ENCODE measurements around the gene ANKRD62.

ANKRD62 gene

DNA sequence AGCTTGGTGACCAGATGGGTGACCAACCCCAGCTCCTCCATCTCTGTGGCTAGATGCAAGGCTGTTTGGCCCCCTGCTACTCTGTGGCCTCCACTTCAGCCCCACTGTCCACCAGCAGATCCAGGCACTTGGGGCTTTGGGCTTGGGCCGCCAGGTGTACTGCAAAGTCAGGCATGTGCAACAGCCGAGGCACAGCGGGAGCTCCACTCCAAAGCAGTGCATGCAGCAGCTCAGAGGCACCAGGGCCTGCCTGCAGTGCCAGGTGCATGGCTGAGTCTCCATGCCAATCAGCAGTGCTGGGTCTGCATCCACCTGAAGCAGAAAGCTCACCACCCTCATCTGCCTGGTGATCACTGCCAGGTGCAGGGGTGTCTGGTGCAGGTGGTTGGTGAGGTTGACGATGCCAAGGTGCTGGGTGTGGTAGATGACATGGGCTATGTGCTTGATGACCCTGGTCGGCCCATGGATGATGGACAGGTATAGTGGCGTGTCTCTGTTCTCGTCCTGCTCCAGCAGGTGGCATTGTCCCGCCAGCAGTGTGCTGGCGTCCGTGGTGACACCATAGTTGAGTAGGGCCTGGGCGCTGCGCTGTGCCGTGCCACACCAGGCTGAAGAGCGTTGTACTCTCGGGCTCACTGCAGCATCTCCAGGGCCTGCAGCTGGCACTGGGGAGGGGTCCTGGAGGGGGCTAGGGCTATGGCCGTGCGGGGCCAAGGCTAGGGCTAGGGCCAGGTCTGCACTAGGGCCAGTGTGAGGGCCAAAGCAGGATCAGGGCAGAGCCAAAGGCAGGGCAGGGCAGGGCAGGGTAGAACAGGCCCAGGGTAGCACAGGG lies 1.0 kb upstream of the ANKRD62 start:
- Histone ChIP-seq H3K18ac (ENCODE audit: low read length) (no peak overlapping the region), H3K4me3 (ENCODE audit: low read depth, low read length) (no peak overlapping the region), H2BK5ac (ENCODE audit: low read depth, low read length, poor library complexity) (no peak overlapping the region), H4K12ac (ENCODE audit: low read depth, low read length) (no peak overlapping the region), H2BK120ac (ENCODE audit: insufficient read depth, low read length, poor library complexity) (no peak overlapping the region), H2AK5ac (ENCODE audit: low read length) (no peak overlapping the region), H3K14ac (ENCODE audit: low read length) (no peak overlapping the region), H3K9me3 (ENCODE audit: insufficient read depth, low read depth, low read length) (peaks cover 4% of the 10 kb centered on the region), H3K9ac (ENCODE audit: low read length) (no peak overlapping the region), H3K4ac (ENCODE audit: low read depth, low read length) (no peak overlapping the region), H3K79me1 (ENCODE audit: low read length) (no peaks in the 10 kb centered on the region), H4K8ac (ENCODE audit: low read depth, low read length) (no peak overlapping the region), H3K79me2 (ENCODE audit: control insufficient read depth, insufficient read depth, low read length, poor library complexity) (no peaks in the 10 kb centered on the region), H3K36me3 (ENCODE audit: control insufficient read depth in 1 of 2, insufficient read depth in 2 of 2, low read length in 2 of 2) (no peaks in the 10 kb centered on the region), H4K91ac (ENCODE audit: low read depth, low read length) (no peak overlapping the region), H3K23ac (ENCODE audit: low read length) (no peak overlapping the region), H3K4me1 (ENCODE audit: control insufficient read depth in 1 of 2, insufficient read depth in 2 of 2, low read length in 2 of 2) (no peaks in the 10 kb centered on the region), H3K4me2 (ENCODE audit: low read length) (no peak overlapping the region), H3K27ac (ENCODE audit: low read depth, low read length) (no peak overlapping the region), H3K27me3 (ENCODE audit: insufficient read depth, low read length) (no peaks in the 10 kb centered on the region), H2AFZ (ENCODE audit: insufficient read depth, low read length, poor library complexity) (no peak overlapping the region), H2BK12ac (ENCODE audit: low read length) (no peak overlapping the region)
- no CpG with 5 or more reads among the region's 17 CpGs for WGBS (ENCODE audit: extremely low coverage, insufficient coverage, insufficient read length)
- DNase-seq: peak; percentile 62 to 83

DNA sequence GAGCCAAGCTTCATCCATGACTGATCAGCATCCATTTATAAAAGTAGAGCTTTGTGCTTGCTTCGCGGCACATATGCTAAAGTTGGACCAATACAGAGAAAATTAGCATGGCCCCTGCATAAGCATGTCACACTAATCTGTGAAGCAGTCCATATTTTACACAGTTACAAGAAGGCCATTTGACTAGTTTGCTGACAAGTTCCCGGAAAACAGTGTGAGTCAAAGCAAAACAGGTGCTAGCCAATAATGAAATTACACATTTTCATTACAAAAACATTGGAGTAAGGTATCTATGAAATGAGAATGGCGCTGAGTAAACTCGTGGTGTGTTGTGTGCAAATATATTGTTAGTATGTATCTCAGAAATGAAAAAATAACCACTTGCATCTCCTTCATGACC lies 4.7 kb downstream of the ANKRD62 start:
- no peak overlapping the region for H3K18ac ChIP-seq (ENCODE audit: low read length)
- H3K9ac ChIP-seq (ENCODE audit: low read length): no peak overlapping the region
- no peak overlapping the region for H2BK120ac ChIP-seq (ENCODE audit: insufficient read depth, low read length, poor library complexity)
- H3K27ac ChIP-seq (ENCODE audit: low read depth, low read length): no peak overlapping the region
- DNase-seq: no peak
- no peak overlapping the region for H3K14ac ChIP-seq (ENCODE audit: low read length)
- WGBS (ENCODE audit: extremely low coverage, insufficient coverage, insufficient read length): no CpG with 5 or more reads among the region's 5 CpGs
- H4K91ac ChIP-seq (ENCODE audit: low read depth, low read length): no peak overlapping the region
- H3K27me3 ChIP-seq (ENCODE audit: insufficient read depth, low read length): no peaks in the 10 kb centered on the region
- no peak overlapping the region for H2AFZ ChIP-seq (ENCODE audit: insufficient read depth, low read length, poor library complexity)
- no peak overlapping the region for H3K4me3 ChIP-seq (ENCODE audit: low read depth, low read length)
- H4K8ac ChIP-seq (ENCODE audit: low read depth, low read length): no peak overlapping the region
- no peaks in the 10 kb centered on the region for H3K9me3 ChIP-seq (ENCODE audit: insufficient read depth, low read depth, low read length)
- no peaks in the 10 kb centered on the region for H3K36me3 ChIP-seq (ENCODE audit: control insufficient read depth in 1 of 2, insufficient read depth in 2 of 2, low read length in 2 of 2)
- H2BK12ac ChIP-seq (ENCODE audit: low read length): no peak overlapping the region
- H3K23ac ChIP-seq (ENCODE audit: low read length): no peak overlapping the region
- no peaks in the 10 kb centered on the region for H3K4me1 ChIP-seq (ENCODE audit: control insufficient read depth in 1 of 2, insufficient read depth in 2 of 2, low read length in 2 of 2)
- no peaks in the 10 kb centered on the region for H3K79me2 ChIP-seq (ENCODE audit: control insufficient read depth, insufficient read depth, low read length, poor library complexity)
- H3K4me2 ChIP-seq (ENCODE audit: low read length): no peak overlapping the region
- no peak overlapping the region for H2AK5ac ChIP-seq (ENCODE audit: low read length)
- H3K79me1 ChIP-seq (ENCODE audit: low read length): no peaks in the 10 kb centered on the region
- no peak overlapping the region for H4K12ac ChIP-seq (ENCODE audit: low read depth, low read length)
- no peak overlapping the region for H2BK5ac ChIP-seq (ENCODE audit: low read depth, low read length, poor library complexity)
- H3K4ac ChIP-seq (ENCODE audit: low read depth, low read length): no peak overlapping the region

DNA sequence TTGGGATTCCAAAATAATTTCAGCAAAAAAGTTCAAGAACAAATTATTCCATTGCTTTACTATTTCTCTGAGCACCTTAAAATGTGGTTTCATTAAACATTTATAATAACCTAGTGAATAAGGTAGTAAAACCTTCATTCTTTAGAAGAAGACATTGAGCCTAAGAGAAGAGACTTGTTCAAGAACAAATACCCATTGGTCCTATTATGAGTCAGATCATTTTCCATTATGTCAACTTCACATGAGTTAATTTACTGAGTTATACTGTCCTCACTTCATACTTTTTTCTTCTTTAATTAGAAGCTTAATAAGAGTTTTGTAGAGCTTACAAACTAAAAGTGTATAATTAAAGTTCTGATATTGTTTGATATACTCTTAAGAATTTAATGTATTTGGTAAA lies 5.5 kb downstream of the ANKRD62 start:
- Histone ChIP-seq H4K12ac (ENCODE audit: low read depth, low read length) (no peak overlapping the region), H2BK12ac (ENCODE audit: low read length) (no peak overlapping the region), H2AFZ (ENCODE audit: insufficient read depth, low read length, poor library complexity) (no peak overlapping the region), H2AK5ac (ENCODE audit: low read length) (no peak overlapping the region), H3K79me1 (ENCODE audit: low read length) (no peaks in the 10 kb centered on the region), H3K4me2 (ENCODE audit: low read length) (no peak overlapping the region), H4K8ac (ENCODE audit: low read depth, low read length) (no peak overlapping the region), H3K79me2 (ENCODE audit: control insufficient read depth, insufficient read depth, low read length, poor library complexity) (no peaks in the 10 kb centered on the region), H3K36me3 (ENCODE audit: control insufficient read depth in 1 of 2, insufficient read depth in 2 of 2, low read length in 2 of 2) (no peaks in the 10 kb centered on the region), H3K27me3 (ENCODE audit: insufficient read depth, low read length) (no peaks in the 10 kb centered on the region), H3K23ac (ENCODE audit: low read length) (no peak overlapping the region), H2BK120ac (ENCODE audit: insufficient read depth, low read length, poor library complexity) (no peak overlapping the region), H4K91ac (ENCODE audit: low read depth, low read length) (no peak overlapping the region), H3K4me3 (ENCODE audit: low read depth, low read length) (no peak overlapping the region), H3K14ac (ENCODE audit: low read length) (no peak overlapping the region), H3K27ac (ENCODE audit: low read depth, low read length) (no peak overlapping the region), H3K4ac (ENCODE audit: low read depth, low read length) (no peak overlapping the region), H2BK5ac (ENCODE audit: low read depth, low read length, poor library complexity) (no peak overlapping the region), H3K9ac (ENCODE audit: low read length) (no peak overlapping the region), H3K9me3 (ENCODE audit: insufficient read depth, low read depth, low read length) (no peaks in the 10 kb centered on the region), H3K18ac (ENCODE audit: low read length) (no peak overlapping the region), H3K4me1 (ENCODE audit: control insufficient read depth in 1 of 2, insufficient read depth in 2 of 2, low read length in 2 of 2) (no peaks in the 10 kb centered on the region)
- DNase-seq: no peak

DNA sequence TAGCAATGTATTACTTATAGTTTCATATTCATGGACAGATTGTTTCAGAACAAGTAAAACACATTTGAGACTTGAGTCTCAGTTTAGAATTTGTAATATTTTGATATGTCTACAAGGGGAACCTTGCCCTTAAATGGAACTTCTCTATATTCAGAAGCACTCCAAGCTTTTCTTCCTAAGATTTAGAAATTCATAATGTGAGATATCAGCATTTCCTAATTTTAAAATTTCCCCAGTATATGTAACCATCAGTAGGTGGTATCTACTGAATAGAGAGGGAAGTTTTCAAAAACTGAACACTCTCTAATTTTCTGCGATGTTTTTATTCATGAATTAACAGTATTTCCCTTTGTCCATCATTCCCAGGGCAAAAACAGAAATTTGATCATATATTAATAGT lies 7.6 kb downstream of the ANKRD62 start:
- DNase-seq: no peak
- H3K4ac ChIP-seq (ENCODE audit: low read depth, low read length): no peak overlapping the region
- no peaks in the 10 kb centered on the region for H3K27me3 ChIP-seq (ENCODE audit: insufficient read depth, low read length)
- H2BK5ac ChIP-seq (ENCODE audit: low read depth, low read length, poor library complexity): no peak overlapping the region
- H3K9me3 ChIP-seq (ENCODE audit: insufficient read depth, low read depth, low read length): no peaks in the 10 kb centered on the region
- no peaks in the 10 kb centered on the region for H3K36me3 ChIP-seq (ENCODE audit: control insufficient read depth in 1 of 2, insufficient read depth in 2 of 2, low read length in 2 of 2)
- H4K12ac ChIP-seq (ENCODE audit: low read depth, low read length): no peak overlapping the region
- no peak overlapping the region for H4K91ac ChIP-seq (ENCODE audit: low read depth, low read length)
- no peak overlapping the region for H3K27ac ChIP-seq (ENCODE audit: low read depth, low read length)
- no peak overlapping the region for H3K23ac ChIP-seq (ENCODE audit: low read length)
- no peak overlapping the region for H4K8ac ChIP-seq (ENCODE audit: low read depth, low read length)
- no peaks in the 10 kb centered on the region for H3K79me2 ChIP-seq (ENCODE audit: control insufficient read depth, insufficient read depth, low read length, poor library complexity)
- no peak overlapping the region for H3K14ac ChIP-seq (ENCODE audit: low read length)
- H2AFZ ChIP-seq (ENCODE audit: insufficient read depth, low read length, poor library complexity): no peak overlapping the region
- no peak overlapping the region for H3K4me3 ChIP-seq (ENCODE audit: low read depth, low read length)
- no peaks in the 10 kb centered on the region for H3K79me1 ChIP-seq (ENCODE audit: low read length)
- H2BK12ac ChIP-seq (ENCODE audit: low read length): no peak overlapping the region
- no peak overlapping the region for H3K18ac ChIP-seq (ENCODE audit: low read length)
- WGBS (ENCODE audit: extremely low coverage, insufficient coverage, insufficient read length): no CpG with 5 or more reads among the region's 1 CpG
- no peak overlapping the region for H3K9ac ChIP-seq (ENCODE audit: low read length)
- H2AK5ac ChIP-seq (ENCODE audit: low read length): no peak overlapping the region
- H3K4me2 ChIP-seq (ENCODE audit: low read length): no peak overlapping the region
- H3K4me1 ChIP-seq (ENCODE audit: control insufficient read depth in 1 of 2, insufficient read depth in 2 of 2, low read length in 2 of 2): no peaks in the 10 kb centered on the region
- H2BK120ac ChIP-seq (ENCODE audit: insufficient read depth, low read length, poor library complexity): no peak overlapping the region

Data from trophoblast cell (in vitro differentiated cells and primary cell).